ENCODE measurements around the gene PTGR3.

The PTGR3 gene

GRCh38 chr18:75220551-75221355, 11.8 kb upstream of the PTGR3 start:
- Mint-ChIP-seq H3K27ac (peak overlapping the region; percentile 77), H3K27me3 (ENCODE audit: low read depth, poor library complexity) (peaks cover 4% of the 10 kb centered on the region), H3K9me3 (no peaks in the 10 kb centered on the region), H3K36me3 (ENCODE audit: low read depth) (peaks cover 5% of the 10 kb centered on the region), H3K4me1 (peaks cover 100% of the 10 kb centered on the region), H3K4me3 (peak overlapping the region; percentile 68)
- no peak for DNase-seq
- no peak for TF ChIP-seq CTCF (IDR thresholded peaks at IDR 0.05)

- no peak for TF ChIP-seq CTCF (IDR thresholded peaks at IDR 0.05)
- H3K9me3 Mint-ChIP-seq: no peaks in the 10 kb centered on the region
- peaks cover 100% of the 10 kb centered on the region for H3K4me1 Mint-ChIP-seq
- peaks cover 4% of the 10 kb centered on the region for H3K27me3 Mint-ChIP-seq (ENCODE audit: low read depth, poor library complexity)
- no peak for DNase-seq
- no peak overlapping the region for H3K27ac Mint-ChIP-seq
- peaks cover 13% of the 10 kb centered on the region for H3K36me3 Mint-ChIP-seq (ENCODE audit: low read depth)
- H3K4me3 Mint-ChIP-seq: peak overlapping the region; percentile 49
These were observed 10.9 kb upstream of the PTGR3 start for GRCh38 chr18:75219745-75220375.

- no peak for TF ChIP-seq CTCF (IDR thresholded peaks at IDR 0.05)
- no peak for DNase-seq
- Mint-ChIP-seq H3K4me1 (peaks cover 100% of the 10 kb centered on the region), H3K4me3 (peak overlapping the region; percentile 16), H3K27ac (peak overlapping the region; percentile 42), H3K36me3 (ENCODE audit: low read depth) (peaks cover 13% of the 10 kb centered on the region), H3K27me3 (ENCODE audit: low read depth, poor library complexity) (peaks cover 4% of the 10 kb centered on the region), H3K9me3 (no peaks in the 10 kb centered on the region)
These were observed 9.4 kb upstream of the PTGR3 start for GRCh38 chr18:75218065-75218923.

- no peak for TF ChIP-seq CTCF (IDR thresholded peaks at IDR 0.05)
- Mint-ChIP-seq H3K9me3 (no peaks in the 10 kb centered on the region), H3K4me1 (peaks cover 99% of the 10 kb centered on the region), H3K4me3 (peak overlapping the region; percentile 89), H3K27ac (peak overlapping the region; percentile 93), H3K27me3 (ENCODE audit: low read depth, poor library complexity) (peaks cover 4% of the 10 kb centered on the region), H3K36me3 (ENCODE audit: low read depth) (peaks cover 13% of the 10 kb centered on the region)
- no peak for DNase-seq
These were observed 8.2 kb upstream of the PTGR3 start for GRCh38 chr18:75216911-75217689.

- DNase-seq: no peak
- peaks cover 92% of the 10 kb centered on the region for H3K4me1 Mint-ChIP-seq
- TF ChIP-seq CTCF (IDR thresholded peaks at IDR 0.05): no peak
- peaks cover 4% of the 10 kb centered on the region for H3K27me3 Mint-ChIP-seq (ENCODE audit: low read depth, poor library complexity)
- no peaks in the 10 kb centered on the region for H3K9me3 Mint-ChIP-seq
- peaks cover 13% of the 10 kb centered on the region for H3K36me3 Mint-ChIP-seq (ENCODE audit: low read depth)
- peak overlapping the region; percentile 93 for H3K27ac Mint-ChIP-seq
- peak overlapping the region; percentile 89 for H3K4me3 Mint-ChIP-seq
These were observed 7.4 kb upstream of the PTGR3 start for GRCh38 chr18:75216212-75216910.

All from nephron progenitor cell (in vitro differentiated cells).